ENCODE measurements around the gene SPON2.

SPON2 gene

DNA sequence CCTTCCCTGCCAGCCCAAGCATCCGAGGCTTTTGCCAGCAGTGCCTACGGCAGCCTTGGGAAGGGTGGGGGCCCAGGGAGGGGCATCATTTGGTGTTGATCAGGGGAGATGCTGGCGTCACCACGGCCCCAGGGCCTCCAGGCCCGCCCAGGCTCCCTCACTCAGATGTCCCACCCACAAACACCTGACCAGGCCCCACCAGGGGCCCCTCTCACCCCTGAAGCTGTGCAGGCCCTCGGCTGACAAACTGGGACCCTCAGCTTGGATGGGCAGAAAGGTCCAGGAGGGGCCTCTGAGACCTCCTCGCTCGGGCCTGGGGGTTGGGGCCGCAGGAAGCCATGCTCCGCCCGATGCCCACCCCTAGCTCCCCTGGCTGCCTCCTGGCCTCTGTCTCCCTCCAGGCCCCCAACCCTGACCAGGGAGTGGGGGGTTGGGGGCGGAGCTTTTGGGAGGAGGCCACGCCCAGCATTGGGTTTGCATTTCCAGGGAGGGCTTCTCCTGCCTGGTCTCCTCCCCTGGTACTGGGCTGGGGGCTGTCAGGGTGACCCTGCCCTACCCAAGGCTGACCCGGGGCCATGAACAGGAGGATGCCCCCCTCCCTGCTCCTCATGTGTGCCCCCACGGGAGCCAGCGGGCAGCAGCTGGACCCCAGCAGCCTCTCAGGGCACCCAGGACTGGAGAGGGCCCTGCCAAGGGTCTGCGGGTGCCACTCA, 33.4 kb upstream of the SPON2 start:
- ChIA-PET POLR2A (no interaction called here), CTCF (no interaction called here)
- TF ChIP-seq, protein P1, sequence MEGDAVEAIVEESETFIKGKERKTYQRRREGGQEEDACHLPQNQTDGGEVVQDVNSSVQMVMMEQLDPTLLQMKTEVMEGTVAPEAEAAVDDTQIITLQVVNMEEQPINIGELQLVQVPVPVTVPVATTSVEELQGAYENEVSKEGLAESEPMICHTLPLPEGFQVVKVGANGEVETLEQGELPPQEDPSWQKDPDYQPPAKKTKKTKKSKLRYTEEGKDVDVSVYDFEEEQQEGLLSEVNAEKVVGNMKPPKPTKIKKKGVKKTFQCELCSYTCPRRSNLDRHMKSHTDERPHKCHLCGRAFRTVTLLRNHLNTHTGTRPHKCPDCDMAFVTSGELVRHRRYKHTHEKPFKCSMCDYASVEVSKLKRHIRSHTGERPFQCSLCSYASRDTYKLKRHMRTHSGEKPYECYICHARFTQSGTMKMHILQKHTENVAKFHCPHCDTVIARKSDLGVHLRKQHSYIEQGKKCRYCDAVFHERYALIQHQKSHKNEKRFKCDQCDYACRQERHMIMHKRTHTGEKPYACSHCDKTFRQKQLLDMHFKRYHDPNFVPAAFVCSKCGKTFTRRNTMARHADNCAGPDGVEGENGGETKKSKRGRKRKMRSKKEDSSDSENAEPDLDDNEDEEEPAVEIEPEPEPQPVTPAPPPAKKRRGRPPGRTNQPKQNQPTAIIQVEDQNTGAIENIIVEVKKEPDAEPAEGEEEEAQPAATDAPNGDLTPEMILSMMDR (IDR thresholded peaks at IDR 0.05; ENCODE audit: control extremely low read depth, extremely low read depth, low read depth, missing control alignments) = no peak
- no peak for DNase-seq (ENCODE audit: extremely low spot score)

DNA sequence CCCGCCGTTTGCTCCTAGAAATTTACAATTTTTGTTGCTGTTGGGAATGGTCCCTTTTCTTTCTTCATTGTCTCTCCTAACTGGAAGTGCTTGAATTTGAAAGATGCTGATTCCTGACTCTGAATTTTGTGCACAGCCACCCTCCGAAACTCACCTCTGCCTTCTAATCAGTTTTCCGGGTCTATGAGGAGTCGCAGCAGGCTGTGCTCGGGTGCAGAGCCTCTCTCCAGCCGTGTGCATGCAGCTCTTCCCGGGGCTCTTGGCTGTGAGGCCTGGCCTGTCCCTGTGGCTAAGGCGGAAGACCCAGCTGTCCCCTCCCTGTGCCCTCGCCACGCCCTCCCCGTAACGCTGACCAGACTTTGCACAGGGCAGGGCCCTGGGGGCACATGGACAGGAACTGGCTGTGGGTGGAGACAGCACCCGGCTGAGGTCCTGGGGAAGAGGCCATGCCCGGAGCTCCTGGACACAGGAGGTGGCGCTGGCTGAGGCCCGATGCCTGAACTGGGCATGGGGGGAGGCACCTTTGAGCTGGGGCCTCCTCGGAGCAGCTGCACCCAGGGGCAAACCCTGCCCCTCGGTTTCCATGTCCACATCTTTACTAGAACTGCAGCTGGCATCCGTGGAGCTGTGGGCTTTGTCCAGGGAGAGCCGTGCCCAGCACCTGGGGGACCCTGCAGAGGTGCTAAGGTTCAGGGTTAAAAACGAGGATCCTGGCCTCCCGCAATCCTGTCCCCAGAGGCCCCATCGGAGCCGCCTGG, 32.6 kb upstream of the SPON2 start:
- ChIA-PET CTCF (no interaction called here), POLR2A (no interaction called here)
- TF ChIP-seq, protein P1 (IDR thresholded peaks at IDR 0.05; ENCODE audit: control extremely low read depth, extremely low read depth, low read depth, missing control alignments) = no peak
- DNase-seq (ENCODE audit: extremely low spot score) = no peak

DNA sequence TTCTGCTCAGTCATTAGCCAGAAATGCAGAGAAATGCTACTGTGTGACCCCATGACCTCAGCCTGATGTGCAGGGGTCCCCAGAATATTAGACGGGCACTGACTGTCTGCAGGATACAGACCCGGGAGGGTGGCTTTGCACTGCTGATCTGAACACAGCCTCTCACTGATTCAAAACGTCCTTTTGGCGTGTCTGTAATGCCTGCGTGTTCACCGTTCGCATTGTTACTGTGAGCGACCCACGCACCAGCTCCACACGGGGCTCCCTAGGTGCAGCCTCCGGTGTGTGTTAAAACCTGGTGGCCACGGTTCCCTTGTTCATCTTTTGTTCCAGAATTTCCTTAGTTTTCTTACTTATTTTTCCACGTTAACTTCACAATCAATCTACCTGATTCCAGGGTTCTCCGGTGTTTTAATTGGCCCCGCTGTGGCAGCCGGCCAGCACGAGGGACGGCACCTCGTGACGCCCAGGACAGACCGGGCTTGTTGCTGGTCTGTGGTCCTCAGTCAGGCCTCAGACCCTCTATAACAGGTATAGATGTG, 32.0 kb upstream of the SPON2 start:
- POLR2A ChIA-PET = interaction anchor here (1.0 kb wide), 1 partner anchor 12 kb away, joined by 3 read pairs; no protein-coding TSS in a partner anchor
- CTCF ChIA-PET = interaction anchor here (1.9 to 2.3 kb wide), 2 partner anchors 13 to 64 kb away, joined by 6 to 9 read pairs; no protein-coding TSS in a partner anchor

DNA sequence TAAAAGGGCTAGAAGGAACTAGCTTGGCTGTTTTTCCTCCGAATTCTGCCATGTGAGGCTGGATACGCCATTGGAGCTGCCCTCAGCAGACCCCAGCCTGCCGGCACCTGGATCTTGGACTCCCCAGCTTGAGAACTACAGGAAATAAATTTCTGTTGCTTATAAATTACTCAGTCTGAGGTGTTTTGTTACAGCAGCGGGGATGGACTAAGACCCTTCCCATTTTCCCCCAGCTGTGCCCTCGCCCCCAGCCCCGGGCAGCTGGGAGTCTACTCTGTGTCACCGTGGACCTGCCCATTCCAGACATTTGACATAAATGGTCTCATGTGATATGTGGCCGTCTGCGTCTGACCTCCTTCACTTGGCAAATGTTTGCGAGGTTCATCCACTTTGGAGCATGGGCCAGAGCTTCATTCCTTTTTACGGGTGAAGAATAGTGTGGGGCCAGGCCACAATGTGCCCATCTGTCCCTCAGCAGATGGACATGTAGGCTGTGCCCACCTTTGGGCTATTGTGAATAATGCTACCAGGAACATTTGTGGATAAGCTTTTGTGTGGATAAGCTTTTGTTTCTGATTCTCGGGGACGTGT, 30.7 kb upstream of the SPON2 start:
- CTCF ChIA-PET = interaction anchor here (0.6 to 2.3 kb wide), 7 partner anchors 14 to 153 kb away, joined by 3 to 9 read pairs (median 3); no protein-coding TSS in a partner anchor
- POLR2A ChIA-PET = no interaction called here

More for the DNA sequence above, 32.0 kb upstream of the SPON2 start:
- no peak for DNase-seq (ENCODE audit: extremely low spot score)
- TF ChIP-seq, protein P1 (IDR thresholded peaks at IDR 0.05; ENCODE audit: control extremely low read depth, extremely low read depth, low read depth, missing control alignments) = no peak

DNA sequence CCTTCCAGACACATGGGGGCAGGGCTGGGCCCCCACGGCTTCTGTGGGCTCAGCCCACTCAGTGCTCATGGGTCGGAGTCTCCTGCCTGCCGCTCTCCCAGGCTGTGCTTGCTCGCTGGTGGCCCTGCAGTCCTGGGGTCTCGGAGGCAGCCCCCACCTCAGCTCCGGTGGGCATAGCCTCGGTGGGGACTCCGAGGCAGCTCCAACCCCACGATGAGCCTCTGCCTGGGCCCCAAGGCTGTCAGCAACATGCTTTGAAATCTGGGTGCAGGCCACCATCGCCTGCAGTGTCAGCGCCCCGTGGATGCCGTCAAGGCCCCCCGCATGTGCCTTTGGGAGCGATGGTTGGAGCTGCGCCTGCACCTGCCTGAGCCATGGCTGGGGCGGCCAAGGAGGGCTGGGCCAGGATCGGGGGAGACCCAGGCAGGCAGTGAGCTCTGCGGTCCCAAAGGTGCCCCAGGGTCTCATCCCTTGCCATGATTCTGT, 30.2 kb upstream of the SPON2 start:
- TF ChIP-seq, protein P1 (IDR thresholded peaks at IDR 0.05; ENCODE audit: control extremely low read depth, extremely low read depth, low read depth, missing control alignments) = no peak
- no peak for DNase-seq (ENCODE audit: extremely low spot score)
- ChIA-PET POLR2A (no interaction called here), CTCF (interaction anchor here (0.6 to 2.3 kb wide), 6 partner anchors 15 to 153 kb away, joined by 3 to 9 read pairs (median 4); no protein-coding TSS in a partner anchor)

More for the DNA sequence above, 30.7 kb upstream of the SPON2 start:
- TF ChIP-seq, protein P1 (IDR thresholded peaks at IDR 0.05; ENCODE audit: control extremely low read depth, extremely low read depth, low read depth, missing control alignments) = no peak
- DNase-seq (ENCODE audit: extremely low spot score) = no peak
